Liver (tissue), 9 donors: ENCODE measurements around the gene EEF2K. TPM values are rescaled to one million over a fixed set of nuclear protein-coding genes. Genes with fewer than 3 reads are reported as not detected.

Experiments used
- DNase-seq: peaks from one replicate; pipeline ENCODE4 v3.0.0-alpha.2; 2017; ENCODE audit warnings: low spot score
- H3K27ac ChIP-seq, 2 donors: one replicate each; pipeline ENCODE4 v1.7.0; 2013; ENCODE audit warnings: inconsistent platforms in 2 of 2, low read length in 2 of 2, control low read depth in 1 of 2, low read depth in 1 of 2, mild to moderate bottlenecking in 1 of 2
- H3K27me3 ChIP-seq, 4 donors: one replicate each; pipeline versions ENCODE4 v1.6.1 to v1.7.0; 2013; ENCODE audit warnings: low read length in 3 of 4, inconsistent platforms in 1 of 4, mild to moderate bottlenecking in 1 of 4, moderate library complexity in 1 of 4; ENCODE audit not compliant: control insufficient read depth in 4 of 4, insufficient read depth in 4 of 4
- H3K36me3 ChIP-seq, 4 donors: one replicate each; pipeline versions ENCODE4 v1.6.1 to v1.7.0; 2013; ENCODE audit warnings: low read length in 3 of 4, mild to moderate bottlenecking in 3 of 4, low read depth in 1 of 4, moderate library complexity in 1 of 4; ENCODE audit not compliant: control insufficient read depth in 4 of 4, insufficient read depth in 3 of 4
- H3K4me1 ChIP-seq, 4 donors: one replicate each; pipeline versions ENCODE4 v1.6.1 to v1.7.0; 2013; ENCODE audit warnings: low read length in 3 of 4, mild to moderate bottlenecking in 3 of 4, moderate library complexity in 1 of 4; ENCODE audit not compliant: control insufficient read depth in 4 of 4, insufficient read depth in 4 of 4
- H3K4me3 ChIP-seq, 3 donors: one replicate each; pipeline versions ENCODE4 v1.6.1 to v1.7.0; 2013; ENCODE audit warnings: low read length in 3 of 3, control low read depth in 1 of 3, low read depth in 1 of 3, mild to moderate bottlenecking in 1 of 3
- H3K9ac ChIP-seq, 2 donors: one replicate each; pipeline ENCODE4 v1.7.0; 2013; ENCODE audit warnings: low read length in 2 of 2, mild to moderate bottlenecking in 2 of 2, moderate library complexity in 2 of 2, control low read depth in 1 of 2, low read depth in 1 of 2
- H3K9me3 ChIP-seq, 4 donors: one replicate each; pipeline versions ENCODE4 v1.6.1 to v1.7.0; 2013; ENCODE audit warnings: low read length in 3 of 4; ENCODE audit not compliant: control insufficient read depth in 4 of 4
- ATF3 ChIP-seq: IDR thresholded peaks from 2 replicates; pipeline ENCODE4 v1.6.1; 2016; ENCODE audit warnings: antibody characterized with exemption
- CTCF ChIP-seq: fragments of 150-350 bp; IDR thresholded peaks from 2 replicates; pipeline ENCODE4 v1.5.1; 2017; ENCODE audit warnings: improper control_type of control experiment, low read depth, low read length; ENCODE audit not compliant: missing input control
- EGR1 ChIP-seq, 2 donors: IDR thresholded peaks; 2 replicates each; pipeline ENCODE4 v1.6.1; 2016 to 2018; ENCODE audit warnings: antibody characterized with exemption in 2 of 2, low read depth in 2 of 2
- FOXA1 ChIP-seq: IDR thresholded peaks from 2 replicates; pipeline ENCODE4 v1.6.1; 2016; ENCODE audit warnings: antibody characterized with exemption
- GABPA ChIP-seq, 2 donors: IDR thresholded peaks in 1 of 2; conservative IDR thresholded peaks in 1 of 2; 2 replicates each; pipeline ENCODE4 v1.6.1; 2016; ENCODE audit warnings: antibody characterized with exemption in 2 of 2, mild to moderate bottlenecking in 1 of 2, moderate library complexity in 1 of 2
- HNF4A ChIP-seq, 2 donors: conservative IDR thresholded peaks; 2 replicates each; pipeline ENCODE4 v1.6.1; 2016; ENCODE audit warnings: antibody characterized with exemption in 2 of 2, mild to moderate bottlenecking in 2 of 2
- HNF4G ChIP-seq: IDR thresholded peaks from 2 replicates; pipeline ENCODE4 v1.6.1; 2016; ENCODE audit warnings: antibody characterized with exemption
- JUND ChIP-seq, 2 donors: IDR thresholded peaks; 2 replicates each; pipeline ENCODE4 v1.6.1; 2016; ENCODE audit warnings: antibody characterized with exemption in 2 of 2
- MAX ChIP-seq: IDR thresholded peaks from 2 replicates; pipeline ENCODE4 v1.6.1; 2016; ENCODE audit warnings: antibody characterized with exemption
- NR2F2 ChIP-seq: IDR thresholded peaks from 2 replicates; pipeline ENCODE4 v1.6.1; 2016; ENCODE audit warnings: antibody characterized with exemption
- RAD21 ChIP-seq, 2 donors: IDR thresholded peaks; 2 replicates each; pipeline ENCODE4 v1.6.1; 2016; ENCODE audit warnings: antibody characterized with exemption in 2 of 2, mild to moderate bottlenecking in 2 of 2
- RXRA ChIP-seq, 2 donors: IDR thresholded peaks; 2 replicates each; pipeline ENCODE4 v1.6.1; 2017 to 2018; ENCODE audit warnings: antibody characterized with exemption in 2 of 2, mild to moderate bottlenecking in 1 of 2
- SP1 ChIP-seq: IDR thresholded peaks from 2 replicates; pipeline ENCODE4 v1.6.1; 2018; ENCODE audit warnings: antibody characterized with exemption, mild to moderate bottlenecking
- TAF1 ChIP-seq: conservative IDR thresholded peaks from 2 replicates; pipeline ENCODE4 v1.6.1; 2016; ENCODE audit warnings: antibody characterized with exemption, mild to moderate bottlenecking
- YY1 ChIP-seq: IDR thresholded peaks from 2 replicates; pipeline ENCODE4 v1.6.1; 2016; ENCODE audit warnings: antibody characterized with exemption, mild to moderate bottlenecking
- ZBTB33 ChIP-seq: IDR thresholded peaks from 2 replicates; pipeline ENCODE4 v1.6.1; 2016; ENCODE audit warnings: antibody characterized with exemption
- WGBS: extraction: QIAGEN DNeasy Blood & Tissue Kit; methylation state at CpG from one replicate; pipeline ENCODE4 v1.1.7; 2013; 5-methylcytosine and 5-hydroxymethylcytosine counted together
- polyA plus RNA-seq, 2 donors: library from polyadenylated mRNA; stranded (reverse) in 1 of 2; unstranded in 1 of 2; fragments of 200-250 nt in 1 of 2; fragments of >200 nt in 1 of 2; fragmentation: Nextera tagmentation in 1 of 2; extraction: Ambion mirVana in 1 of 2; gene quantifications; one replicate each; pipeline versions ENCODE4 v1.2.1 to v1.2.3, GENCODE V29; 2013 to 2015
- total RNA-seq, 2 donors: library from RNA; depleted of rRNA; stranded (reverse); fragments of >200 nt; gene quantifications; one replicate each; pipeline ENCODE4 v1.2.3, GENCODE V29; 2014
- donor health status: healthy.
- donor health status: healthy.
- donor health status: healthy.
- donor health status: healthy.
- donor health status: healthy.

Gene EEF2K
- total and polyA plus RNA-seq, 4 donors = 3.2 to 14.3 (median 8.0) TPM

- Histone ChIP-seq H3K4me1 (no peaks in the 10 kb centered on the region), H3K9ac (no peak overlapping the region), H3K27me3 (no peaks in the 10 kb centered on the region), H3K4me3 (no peak overlapping the region), H3K36me3 (peaks cover 8 to 50% (median 31%) of the 10 kb centered on the region in 4 donors), H3K9me3 (no peaks in the 10 kb centered on the region), H3K27ac (no peak overlapping the region)
- DNase-seq = no peak
- no peak for TF ChIP-seq ZBTB33
- TF ChIP-seq FOXA1 = no peak
- TF ChIP-seq CTCF = no peak
- no peak for TF ChIP-seq ATF3
- no peak for TF ChIP-seq HNF4A (conservative IDR thresholded peaks at IDR 0.05)
- TF ChIP-seq JUND (IDR thresholded peaks at IDR 0.05) = no peak
- TF ChIP-seq MAX = no peak
- TF ChIP-seq RAD21 (IDR thresholded peaks at IDR 0.05) = no peak
- no peak for TF ChIP-seq YY1
- TF ChIP-seq SP1 = no peak
- TF ChIP-seq TAF1 = no peak
- TF ChIP-seq HNF4G = no peak
- TF ChIP-seq NR2F2 = no peak
- no peak for TF ChIP-seq RXRA (IDR thresholded peaks at IDR 0.05)
- TF ChIP-seq EGR1 (IDR thresholded peaks at IDR 0.05; ENCODE audit: low read depth in 2 of 2) = no peak
- no peak for TF ChIP-seq GABPA (IDR thresholded peaks at IDR 0.05 in 1 of 2, conservative IDR thresholded peaks at IDR 0.05 in 1 of 2)
- 92% methylated on average over 16 of the region's 16 CpGs for WGBS
Measured at GRCh38 chr16:22278441-22279230, 72.6 kb downstream of the EEF2K start.

- no peak for DNase-seq
- Histone ChIP-seq H3K4me3 (no peak overlapping the region), H3K9me3 (no peaks in the 10 kb centered on the region), H3K9ac (no peak overlapping the region), H3K36me3 (peaks cover 10 to 46% (median 31%) of the 10 kb centered on the region in 4 donors), H3K4me1 (no peaks in the 10 kb centered on the region), H3K27ac (no peak overlapping the region), H3K27me3 (no peaks in the 10 kb centered on the region)
- WGBS = 92% methylated on average over 5 of the region's 5 CpGs
- TF ChIP-seq GABPA (IDR thresholded peaks at IDR 0.05 in 1 of 2, conservative IDR thresholded peaks at IDR 0.05 in 1 of 2) = no peak
Measured at GRCh38 chr16:22282254-22282892, 76.3 kb downstream of the EEF2K start.
